ENCODE measurements around the gene LIG1. TPM values are rescaled to one million over a fixed set of nuclear protein-coding genes. Genes with fewer than 3 reads are reported as not detected.

Gene LIG1
- total and polyA plus RNA-seq, 9 of the 15 experiments (the other 6 are each of a cell fraction or from before 2014, with no cell fraction given): 9.6 to 114 (median 71.1) TPM

DNA sequence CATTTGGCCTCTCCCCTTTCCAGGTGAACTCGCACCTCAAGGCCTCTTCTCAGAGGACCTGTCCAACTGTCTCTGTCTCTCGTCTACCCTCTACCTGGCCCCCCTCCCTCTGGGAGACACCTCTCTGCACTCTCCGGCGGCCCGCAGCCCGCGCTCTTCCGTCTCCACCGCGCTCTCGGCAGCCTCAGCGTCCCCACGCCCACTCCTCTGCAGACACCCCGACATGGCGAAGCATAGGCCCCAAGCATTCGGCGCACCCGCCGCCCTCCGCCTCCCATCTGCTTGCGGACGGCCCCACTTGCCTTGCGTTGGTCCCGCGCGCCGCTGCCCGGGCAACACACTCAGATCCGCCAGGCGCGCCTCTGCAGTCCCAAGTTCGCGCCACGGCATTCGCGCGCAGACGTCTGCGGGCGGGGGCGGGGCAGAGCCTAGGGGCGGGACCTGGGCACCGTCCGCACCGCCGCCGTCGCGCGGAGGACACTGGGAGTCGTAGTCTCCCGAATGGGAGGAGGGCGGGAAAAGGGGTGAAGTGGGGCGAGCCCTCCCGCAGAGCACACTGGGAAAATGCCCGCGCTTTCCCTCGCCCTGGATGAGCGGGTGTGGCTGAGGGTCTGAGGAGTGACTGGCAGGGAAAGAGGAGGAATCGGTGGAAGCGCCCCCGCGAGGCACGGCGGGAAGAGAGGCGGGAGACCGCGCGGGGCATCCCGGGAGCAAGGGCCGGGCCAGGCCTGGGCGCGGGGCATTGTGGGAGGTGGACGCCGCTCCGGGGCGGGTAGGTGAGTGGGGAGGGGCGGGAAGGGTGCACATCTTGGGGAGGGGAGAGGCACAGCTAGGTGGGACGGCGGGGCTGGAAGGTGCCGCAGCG, at the start of gene LIG1, which contains the start of gene ZSWIM9 (continued):
- TF ChIP-seq, protein P1, sequence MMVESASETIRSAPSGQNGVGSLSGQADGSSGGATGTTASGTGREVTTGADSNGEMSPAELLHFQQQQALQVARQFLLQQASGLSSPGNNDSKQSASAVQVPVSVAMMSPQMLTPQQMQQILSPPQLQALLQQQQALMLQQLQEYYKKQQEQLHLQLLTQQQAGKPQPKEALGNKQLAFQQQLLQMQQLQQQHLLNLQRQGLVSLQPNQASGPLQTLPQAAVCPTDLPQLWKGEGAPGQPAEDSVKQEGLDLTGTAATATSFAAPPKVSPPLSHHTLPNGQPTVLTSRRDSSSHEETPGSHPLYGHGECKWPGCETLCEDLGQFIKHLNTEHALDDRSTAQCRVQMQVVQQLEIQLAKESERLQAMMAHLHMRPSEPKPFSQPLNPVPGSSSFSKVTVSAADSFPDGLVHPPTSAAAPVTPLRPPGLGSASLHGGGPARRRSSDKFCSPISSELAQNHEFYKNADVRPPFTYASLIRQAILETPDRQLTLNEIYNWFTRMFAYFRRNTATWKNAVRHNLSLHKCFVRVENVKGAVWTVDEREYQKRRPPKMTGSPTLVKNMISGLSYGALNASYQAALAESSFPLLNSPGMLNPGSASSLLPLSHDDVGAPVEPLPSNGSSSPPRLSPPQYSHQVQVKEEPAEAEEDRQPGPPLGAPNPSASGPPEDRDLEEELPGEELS (CRISPR knock-in tag; IDR thresholded peaks at IDR 0.05; ENCODE audit: borderline replicate concordance): no peak; the same call in 1 of the 2 replicates
- TF ChIP-seq, protein P2, sequence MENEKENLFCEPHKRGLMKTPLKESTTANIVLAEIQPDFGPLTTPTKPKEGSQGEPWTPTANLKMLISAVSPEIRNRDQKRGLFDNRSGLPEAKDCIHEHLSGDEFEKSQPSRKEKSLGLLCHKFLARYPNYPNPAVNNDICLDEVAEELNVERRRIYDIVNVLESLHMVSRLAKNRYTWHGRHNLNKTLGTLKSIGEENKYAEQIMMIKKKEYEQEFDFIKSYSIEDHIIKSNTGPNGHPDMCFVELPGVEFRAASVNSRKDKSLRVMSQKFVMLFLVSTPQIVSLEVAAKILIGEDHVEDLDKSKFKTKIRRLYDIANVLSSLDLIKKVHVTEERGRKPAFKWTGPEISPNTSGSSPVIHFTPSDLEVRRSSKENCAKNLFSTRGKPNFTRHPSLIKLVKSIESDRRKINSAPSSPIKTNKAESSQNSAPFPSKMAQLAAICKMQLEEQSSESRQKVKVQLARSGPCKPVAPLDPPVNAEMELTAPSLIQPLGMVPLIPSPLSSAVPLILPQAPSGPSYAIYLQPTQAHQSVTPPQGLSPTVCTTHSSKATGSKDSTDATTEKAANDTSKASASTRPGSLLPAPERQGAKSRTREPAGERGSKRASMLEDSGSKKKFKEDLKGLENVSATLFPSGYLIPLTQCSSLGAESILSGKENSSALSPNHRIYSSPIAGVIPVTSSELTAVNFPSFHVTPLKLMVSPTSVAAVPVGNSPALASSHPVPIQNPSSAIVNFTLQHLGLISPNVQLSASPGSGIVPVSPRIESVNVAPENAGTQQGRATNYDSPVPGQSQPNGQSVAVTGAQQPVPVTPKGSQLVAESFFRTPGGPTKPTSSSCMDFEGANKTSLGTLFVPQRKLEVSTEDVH (IDR thresholded peaks at IDR 0.05; ENCODE audit: low read depth, partially characterized antibody): peak; percentile 90
- TF ChIP-seq RBM34 (IDR thresholded peaks at IDR 0.05; ENCODE audit: borderline replicate concordance, insufficient read depth, low read length): no peak
- TF ChIP-seq ZNF76 (CRISPR knock-in tag; IDR thresholded peaks at IDR 0.05; ENCODE audit: borderline replicate concordance): peak; percentile 91; the same call in 1 of the 2 replicates
- TF ChIP-seq BMI1 (IDR thresholded peaks at IDR 0.05; ENCODE audit: low read length): no peak
- TF ChIP-seq RBBP5 (IDR thresholded peaks at IDR 0.05; ENCODE audit: borderline replicate concordance, insufficient read depth, low read length, poor library complexity, severe bottlenecking): peak; percentile 33
- no peak for TF ChIP-seq TCF7L2 (IDR thresholded peaks at IDR 0.05; ENCODE audit: low read depth, low read length)
- TF ChIP-seq PCBP1 (IDR thresholded peaks at IDR 0.05; ENCODE audit: low read depth, low read length, poor library complexity, severe bottlenecking): peak; percentile 79
- TF ChIP-seq GABPB2 (CRISPR knock-in tag; conservative IDR thresholded peaks at IDR 0.05): no peak
- peak; percentile 22 for TF ChIP-seq HNRNPK (IDR thresholded peaks at IDR 0.05; ENCODE audit: low read depth, low read length, poor library complexity, severe bottlenecking)
- no peak for TF ChIP-seq XRCC4 (IDR thresholded peaks at IDR 0.05; ENCODE audit: extremely low read depth, insufficient read depth, insufficient read length)
- TF ChIP-seq FOXJ3 (CRISPR knock-in tag; IDR thresholded peaks at IDR 0.05): no peak
- TF ChIP-seq MCM7 (IDR thresholded peaks at IDR 0.05): no peak
- no peak for TF ChIP-seq XRCC3 (IDR thresholded peaks at IDR 0.05)
- no peak for TF ChIP-seq ZNF436 (CRISPR knock-in tag; IDR thresholded peaks at IDR 0.05)
- peak; percentile 64; the same call in 1 of the 2 replicates for TF ChIP-seq ZBTB17 (CRISPR knock-in tag; IDR thresholded peaks at IDR 0.05)
- TF ChIP-seq RFX7 (CRISPR knock-in tag; IDR thresholded peaks at IDR 0.05): no peak
- no peak for TF ChIP-seq JUND (IDR thresholded peaks at IDR 0.05; ENCODE audit: borderline replicate concordance, low read depth, low read length)
- TF ChIP-seq JUND (tag; IDR thresholded peaks at IDR 0.05; ENCODE audit: borderline replicate concordance, low read depth, low read length): no peak
- TF ChIP-seq, protein P3, sequence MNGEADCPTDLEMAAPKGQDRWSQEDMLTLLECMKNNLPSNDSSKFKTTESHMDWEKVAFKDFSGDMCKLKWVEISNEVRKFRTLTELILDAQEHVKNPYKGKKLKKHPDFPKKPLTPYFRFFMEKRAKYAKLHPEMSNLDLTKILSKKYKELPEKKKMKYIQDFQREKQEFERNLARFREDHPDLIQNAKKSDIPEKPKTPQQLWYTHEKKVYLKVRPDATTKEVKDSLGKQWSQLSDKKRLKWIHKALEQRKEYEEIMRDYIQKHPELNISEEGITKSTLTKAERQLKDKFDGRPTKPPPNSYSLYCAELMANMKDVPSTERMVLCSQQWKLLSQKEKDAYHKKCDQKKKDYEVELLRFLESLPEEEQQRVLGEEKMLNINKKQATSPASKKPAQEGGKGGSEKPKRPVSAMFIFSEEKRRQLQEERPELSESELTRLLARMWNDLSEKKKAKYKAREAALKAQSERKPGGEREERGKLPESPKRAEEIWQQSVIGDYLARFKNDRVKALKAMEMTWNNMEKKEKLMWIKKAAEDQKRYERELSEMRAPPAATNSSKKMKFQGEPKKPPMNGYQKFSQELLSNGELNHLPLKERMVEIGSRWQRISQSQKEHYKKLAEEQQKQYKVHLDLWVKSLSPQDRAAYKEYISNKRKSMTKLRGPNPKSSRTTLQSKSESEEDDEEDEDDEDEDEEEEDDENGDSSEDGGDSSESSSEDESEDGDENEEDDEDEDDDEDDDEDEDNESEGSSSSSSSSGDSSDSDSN (IDR thresholded peaks at IDR 0.05; ENCODE audit: borderline replicate concordance in 1 of 2, low read depth in 2 of 2, low read length in 2 of 2): no peak
- peak; percentile 76 for TF ChIP-seq ATF7 (IDR thresholded peaks at IDR 0.05)

All from K562 (cell line).